Measurements from ENCODE around the gene GPAT2. TPM values are rescaled to one million over a fixed set of nuclear protein-coding genes. Genes with fewer than 3 reads are reported as not detected.
"Not testable (repeated sequence)": the region's sequence is repeated elsewhere in the genome, so short reads cannot be mapped to it uniquely, and the experiment has no call there.

Gene GPAT2
- total RNA-seq, 1 donor from 2014 or later: 6.4 TPM

DNA sequence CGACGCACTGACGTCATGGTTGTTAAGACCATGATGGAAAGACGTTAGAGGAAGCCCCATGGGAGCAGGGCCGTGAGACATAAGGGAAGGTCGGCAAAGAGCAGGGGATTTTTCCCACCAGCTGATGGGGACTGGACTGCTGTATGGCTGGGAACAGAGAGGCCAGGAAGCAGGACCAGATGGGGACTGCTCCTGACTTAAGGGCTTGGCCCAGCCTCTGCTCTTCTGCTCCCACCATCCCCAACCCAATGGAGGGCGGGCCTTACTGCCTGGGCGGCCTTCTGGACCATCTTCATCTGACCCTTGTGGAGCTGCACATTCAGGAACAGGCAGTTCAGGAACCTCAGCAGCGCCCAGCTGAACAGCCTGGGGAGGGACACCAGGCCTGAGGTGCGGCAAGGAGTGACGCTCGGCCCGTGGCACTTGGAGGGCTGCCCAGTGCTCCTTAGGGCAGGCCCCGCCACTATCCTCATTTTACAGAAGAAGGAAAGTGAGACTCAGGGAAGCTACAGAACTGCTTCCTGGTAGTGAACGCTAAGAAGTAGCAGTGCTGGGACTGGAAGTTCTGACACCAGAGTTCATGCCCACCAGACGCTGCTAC lies 6.9 kb downstream of the GPAT2 start:
- intact Hi-C loops (cut with DNase I); DNase-seq: not testable (repeated sequence)
- ATAC-seq (ENCODE audit: poor library complexity): peak; percentile 13

DNA sequence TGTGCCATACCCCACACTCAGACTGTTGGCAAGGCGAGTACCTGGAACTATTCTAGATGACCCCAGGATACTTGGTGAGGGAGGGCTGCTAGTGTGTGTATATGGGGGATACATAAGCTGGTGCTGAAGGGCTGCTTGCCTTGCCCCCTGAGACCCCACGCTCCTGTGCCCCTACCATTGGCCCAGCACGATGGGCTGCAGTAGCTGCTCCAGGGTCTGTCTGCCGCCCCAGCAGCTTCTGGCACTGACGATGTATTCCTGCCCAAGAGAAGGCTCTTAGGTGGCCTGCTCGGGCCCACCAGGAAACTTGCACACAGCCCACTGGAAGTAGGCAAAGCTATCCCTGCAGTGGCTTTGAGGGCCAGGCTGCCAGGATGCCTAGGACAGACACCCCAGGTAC lies 9.0 kb downstream of the GPAT2 start:
- intact Hi-C loops (cut with DNase I); ATAC-seq (ENCODE audit: poor library complexity); DNase-seq: not testable (repeated sequence)

DNA sequence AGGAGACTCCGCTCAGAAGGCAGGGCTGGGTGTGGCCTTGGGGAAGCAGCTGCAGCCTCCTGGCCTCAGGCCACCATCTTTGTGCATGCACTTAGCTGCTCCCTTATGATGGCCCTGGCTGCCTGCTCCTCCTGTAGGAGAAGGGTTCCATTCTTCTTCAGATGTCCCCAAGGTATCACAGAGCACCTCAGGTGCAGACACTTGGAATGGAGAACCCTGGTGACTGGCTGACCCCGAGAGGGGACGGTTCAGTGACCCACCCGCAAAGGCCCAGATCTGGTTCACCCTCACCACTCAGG lies 9.6 kb downstream of the GPAT2 start:
- ATAC-seq (ENCODE audit: poor library complexity) (no peak), DNase-seq (peak; percentile 60)
- intact Hi-C loops (cut with DNase I): no loop called here

DNA sequence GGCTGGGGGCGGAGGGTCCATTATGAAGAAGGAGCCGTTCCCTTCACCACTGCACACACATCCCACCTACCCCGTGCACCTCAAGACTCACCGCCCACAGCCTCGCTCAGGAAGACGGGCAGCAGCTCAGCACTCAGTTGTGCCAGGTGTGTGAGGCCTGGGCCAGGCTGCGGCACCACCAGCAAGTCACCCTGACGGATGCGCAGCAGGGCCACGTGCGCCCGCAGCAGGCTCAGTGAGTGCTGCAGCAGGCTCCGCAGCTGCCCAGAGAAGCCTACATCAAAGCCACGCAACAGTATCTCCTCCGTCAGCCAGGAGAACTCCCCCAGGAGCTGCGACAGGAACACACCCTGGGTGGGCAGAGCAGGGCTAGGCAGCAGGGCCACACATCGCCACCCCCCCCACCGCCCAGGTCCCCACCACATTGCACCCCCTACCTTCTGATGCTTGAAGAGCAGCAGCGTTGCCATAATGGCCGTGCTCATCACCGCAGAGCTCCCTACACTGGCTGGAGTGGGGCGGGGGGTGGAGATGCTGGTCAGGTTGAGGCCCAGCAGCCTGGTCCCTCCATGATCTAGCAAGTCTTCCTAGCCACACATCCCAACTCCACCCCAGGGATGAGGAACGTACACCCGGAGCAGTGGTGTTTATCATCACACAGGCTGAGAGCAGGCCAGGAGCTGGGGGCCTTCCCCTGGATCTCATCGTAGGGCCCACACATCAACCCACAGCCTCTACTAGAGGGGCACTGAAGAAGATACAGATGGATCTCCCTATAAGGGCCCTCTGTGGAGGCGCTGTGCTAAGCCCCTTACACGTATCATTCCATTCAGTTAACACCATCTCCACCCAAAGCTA lies 10.2 kb downstream of the GPAT2 start:
- DNase-seq: no peak
- intact Hi-C loops (cut with DNase I): no loop called here
- no peak for ATAC-seq (ENCODE audit: poor library complexity)

DNA sequence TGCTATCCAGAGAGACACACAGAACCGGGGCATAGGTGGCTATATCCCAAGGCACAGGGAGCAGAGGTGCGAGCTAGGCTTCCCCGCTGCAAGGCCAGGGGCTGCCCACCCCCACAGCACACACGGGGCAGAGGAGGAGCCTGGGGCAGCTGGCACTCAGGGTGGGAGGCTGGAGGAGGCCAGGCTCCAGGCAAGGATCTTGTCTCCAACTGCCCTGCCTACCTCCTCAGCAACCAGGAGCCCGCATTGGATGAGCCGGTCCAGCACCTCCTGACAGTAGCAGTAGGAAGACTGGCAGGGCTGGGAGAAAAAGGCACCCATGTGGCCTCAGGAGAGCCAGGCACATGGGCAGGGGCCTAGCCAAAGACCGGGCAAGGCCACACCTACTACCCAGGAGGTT lies 11.0 kb downstream of the GPAT2 start:
- intact Hi-C loops (cut with DNase I); ATAC-seq (ENCODE audit: poor library complexity); DNase-seq: not testable (repeated sequence)

DNA sequence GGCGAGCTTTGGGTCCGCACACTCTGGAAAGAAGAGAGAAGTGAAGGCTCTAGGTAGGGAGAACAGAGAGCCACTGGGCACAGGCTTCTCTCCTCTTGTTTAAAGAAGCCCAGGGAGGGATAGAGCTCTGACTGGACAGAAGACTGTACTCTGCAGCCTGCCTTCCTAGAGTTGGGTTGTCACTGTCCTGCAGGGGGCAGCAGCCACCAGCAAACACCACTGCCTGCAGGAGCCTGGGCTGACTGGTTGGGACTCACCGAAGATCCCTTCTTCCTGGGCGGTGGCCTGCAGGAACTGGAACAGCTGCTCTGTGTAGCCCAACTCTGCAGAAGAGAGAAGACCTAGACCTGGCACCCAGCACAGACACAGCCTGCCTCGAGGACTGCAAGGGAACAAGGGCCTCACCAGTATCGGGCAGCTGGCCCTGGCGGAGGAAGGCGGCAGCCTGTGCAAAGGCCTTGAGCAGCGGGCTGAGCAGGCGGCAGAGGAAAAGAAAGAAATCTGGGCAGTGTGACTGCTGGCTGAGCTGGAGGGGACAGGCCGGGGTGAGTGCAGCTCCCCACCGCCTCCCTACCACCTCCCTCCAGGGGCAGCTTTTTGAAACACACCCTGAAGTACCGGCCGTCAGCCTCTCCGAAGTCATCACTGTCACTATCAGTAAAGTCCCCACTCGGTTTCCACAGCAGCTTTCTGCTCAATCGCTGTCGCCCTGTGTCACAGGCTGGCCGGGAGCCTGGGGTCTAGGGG lies 11.8 kb downstream of the GPAT2 start:
- ATAC-seq (ENCODE audit: poor library complexity) (peak; percentile 91), DNase-seq (peak; percentile 90)
- intact Hi-C loops (cut with DNase I): not testable (repeated sequence)

DNA sequence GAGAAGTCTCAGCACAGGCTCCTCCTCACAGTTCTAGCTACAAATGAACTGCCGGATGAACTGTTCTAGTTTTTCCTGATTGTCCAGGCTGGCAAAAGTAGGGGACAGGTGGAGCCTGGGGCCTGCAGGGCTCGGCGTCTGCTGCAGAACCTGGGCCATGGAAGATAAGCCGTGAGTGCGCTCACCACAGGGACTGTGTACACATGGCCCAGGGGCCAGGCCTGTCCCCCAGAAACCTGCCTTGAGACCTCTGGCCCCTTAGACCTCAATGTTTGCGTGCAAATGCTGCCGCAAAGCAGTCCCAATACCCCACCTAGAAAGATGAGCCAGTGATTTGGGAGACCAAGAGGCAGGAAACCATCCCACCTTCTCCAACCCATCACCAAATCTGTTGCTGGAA lies 12.6 kb downstream of the GPAT2 start:
- DNase-seq; intact Hi-C loops (cut with DNase I); ATAC-seq (ENCODE audit: poor library complexity): not testable (repeated sequence)

DNA sequence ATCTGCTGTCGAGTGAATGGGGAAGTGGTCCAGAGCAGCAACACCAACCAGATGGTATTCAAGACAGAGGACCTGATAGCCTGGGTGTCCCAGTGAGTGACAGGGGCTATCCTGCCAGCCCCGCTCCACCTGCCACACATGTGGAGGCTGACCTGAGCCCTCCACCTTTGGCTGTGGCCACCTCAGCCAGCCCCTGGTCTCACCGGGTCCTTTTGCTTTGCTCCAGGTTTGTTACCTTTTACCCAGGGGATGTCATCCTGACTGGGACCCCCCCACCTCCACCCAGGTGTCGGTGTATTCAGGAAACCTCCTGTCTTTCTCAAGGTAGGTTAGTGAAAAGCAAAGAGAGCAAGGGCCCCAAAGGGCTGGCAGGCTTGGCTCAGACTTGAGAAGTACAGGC lies 13.6 kb downstream of the GPAT2 start:
- ATAC-seq (ENCODE audit: poor library complexity); intact Hi-C loops (cut with DNase I); DNase-seq: not testable (repeated sequence)

DNA sequence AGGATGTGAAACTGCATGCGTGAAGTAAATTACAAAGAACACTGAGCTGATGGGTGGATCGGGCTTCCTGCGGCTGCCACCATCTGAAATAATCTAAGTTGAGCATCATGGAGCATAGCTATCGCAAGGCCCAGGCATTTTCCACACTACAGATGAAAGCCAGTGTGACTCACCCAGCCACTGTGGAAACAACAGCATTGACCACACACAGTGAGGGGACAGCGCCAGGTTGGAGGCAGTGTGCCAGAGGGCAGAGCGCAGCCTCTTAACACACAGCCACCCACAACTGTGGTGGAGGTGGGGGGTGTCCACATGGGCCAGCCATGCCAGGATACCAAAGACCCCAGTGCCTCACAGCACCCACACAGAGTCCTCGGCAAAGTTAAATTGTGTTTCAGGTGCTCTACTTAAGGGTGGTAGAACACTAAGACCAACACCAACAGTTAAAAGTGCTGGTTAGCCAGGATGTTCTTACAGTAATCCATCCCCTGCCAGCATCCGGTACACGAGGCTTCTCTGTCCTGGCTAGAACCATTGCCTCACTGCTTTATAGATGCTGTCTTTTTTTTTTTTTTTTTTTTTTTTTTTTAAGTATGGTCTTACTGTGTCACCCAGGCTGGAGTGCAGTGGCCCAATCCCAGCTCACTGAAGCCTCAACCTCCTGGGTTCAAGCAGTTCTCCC lies 14.7 kb downstream of the GPAT2 start:
- intact Hi-C loops (cut with DNase I); DNase-seq; ATAC-seq (ENCODE audit: poor library complexity): not testable (repeated sequence)

DNA sequence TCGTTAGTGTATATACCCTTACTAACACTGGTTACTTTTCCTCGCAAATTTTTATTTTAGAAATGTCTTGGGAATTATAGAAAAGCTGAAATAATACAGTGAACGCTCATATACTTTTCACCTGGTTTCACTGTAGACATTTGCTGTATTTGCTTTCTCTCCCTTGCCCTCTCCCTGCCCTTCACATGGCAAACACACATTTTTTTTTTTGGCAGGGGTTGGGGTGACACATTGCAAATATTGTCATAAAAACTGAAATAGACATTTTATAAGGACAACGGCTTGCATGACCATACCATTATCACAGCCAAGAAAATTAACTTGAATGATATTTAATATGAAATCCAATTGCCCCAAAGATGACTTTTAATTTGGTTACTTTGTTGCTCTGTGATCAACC lies 18.4 kb downstream of the GPAT2 start:
- intact Hi-C loops (cut with DNase I); DNase-seq: not testable (repeated sequence)

DNA sequence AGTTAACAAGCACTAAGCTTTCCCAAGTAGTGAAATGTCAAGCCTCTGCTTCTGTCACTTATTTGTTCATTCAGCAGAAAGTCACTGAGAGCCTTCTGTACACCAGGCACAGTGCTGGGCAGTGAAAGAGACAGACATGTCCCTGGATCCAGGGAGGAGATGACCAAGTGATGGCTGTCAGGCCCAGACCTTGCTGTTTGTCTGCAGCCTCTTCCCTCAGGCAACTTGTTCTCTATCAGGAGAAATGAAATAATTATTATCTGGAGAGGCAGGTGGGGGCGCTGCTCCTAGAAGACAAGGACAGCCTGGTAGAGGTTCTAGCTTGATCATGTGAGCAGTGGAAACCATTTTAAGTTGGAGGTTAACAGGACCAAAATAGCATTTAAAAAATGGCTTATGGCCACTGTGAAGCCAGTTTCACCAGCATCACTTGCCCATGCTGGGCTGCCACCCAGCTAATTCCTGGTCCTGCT lies 21.9 kb downstream of the GPAT2 start:
- intact Hi-C loops (cut with DNase I); DNase-seq; ATAC-seq (ENCODE audit: poor library complexity): not testable (repeated sequence)

More for the DNA sequence above, 18.4 kb downstream of the GPAT2 start:
- not testable (repeated sequence) for ATAC-seq (ENCODE audit: poor library complexity)

DNA sequence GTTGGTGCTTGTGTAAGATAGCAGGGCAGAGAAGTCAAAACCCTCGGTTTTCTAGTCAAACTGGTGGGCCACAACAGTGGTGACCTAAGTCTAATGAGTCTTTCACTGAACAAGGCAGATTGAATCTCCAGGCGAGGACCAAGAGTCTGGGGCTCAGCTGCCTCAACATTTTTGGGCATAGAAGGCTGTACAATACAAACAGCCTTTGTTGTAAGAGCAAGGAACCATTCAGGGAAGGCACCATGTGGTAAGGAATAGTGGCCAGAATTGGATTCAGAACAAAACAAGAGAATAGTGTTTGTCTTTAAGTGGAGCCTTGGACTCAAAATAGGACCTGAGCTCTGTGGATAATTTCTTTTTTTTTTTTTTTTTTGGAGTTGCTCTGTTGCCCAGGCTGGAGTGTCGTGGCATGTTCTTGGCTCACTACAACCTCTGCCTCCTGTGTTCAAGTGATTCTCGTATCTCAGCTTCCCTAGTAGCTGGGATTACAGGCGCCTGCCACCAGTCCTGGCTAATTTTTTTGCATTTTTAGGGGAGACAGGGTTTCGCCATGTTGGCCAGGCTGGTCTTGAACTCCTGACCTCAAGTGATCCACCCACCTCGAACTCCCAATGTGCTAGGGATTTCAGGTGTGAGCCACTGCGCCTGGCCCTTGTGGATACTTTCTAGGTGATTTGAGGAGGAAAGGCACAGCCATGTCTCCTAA lies 22.5 kb downstream of the GPAT2 start:
- DNase-seq; ATAC-seq (ENCODE audit: poor library complexity); intact Hi-C loops (cut with DNase I): not testable (repeated sequence)

DNA sequence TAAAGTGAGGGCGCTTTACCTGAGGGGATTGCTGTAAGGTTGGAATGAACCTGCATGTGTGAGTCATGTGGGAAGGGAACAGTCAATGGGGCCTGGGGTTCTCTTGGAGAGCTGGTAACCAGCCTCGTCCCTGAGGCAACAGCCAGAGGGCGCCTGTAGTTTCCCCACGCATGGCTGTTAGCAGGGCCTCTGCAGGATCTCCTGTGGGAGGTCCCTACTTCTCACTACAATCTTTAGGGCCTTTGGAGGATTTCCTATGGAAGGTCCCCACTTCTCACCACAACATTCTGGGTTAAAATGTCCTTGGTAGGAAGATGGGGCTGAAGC lies 23.6 kb downstream of the GPAT2 start:
- ATAC-seq (ENCODE audit: poor library complexity): peak; percentile 55
- DNase-seq; intact Hi-C loops (cut with DNase I): not testable (repeated sequence)

DNA sequence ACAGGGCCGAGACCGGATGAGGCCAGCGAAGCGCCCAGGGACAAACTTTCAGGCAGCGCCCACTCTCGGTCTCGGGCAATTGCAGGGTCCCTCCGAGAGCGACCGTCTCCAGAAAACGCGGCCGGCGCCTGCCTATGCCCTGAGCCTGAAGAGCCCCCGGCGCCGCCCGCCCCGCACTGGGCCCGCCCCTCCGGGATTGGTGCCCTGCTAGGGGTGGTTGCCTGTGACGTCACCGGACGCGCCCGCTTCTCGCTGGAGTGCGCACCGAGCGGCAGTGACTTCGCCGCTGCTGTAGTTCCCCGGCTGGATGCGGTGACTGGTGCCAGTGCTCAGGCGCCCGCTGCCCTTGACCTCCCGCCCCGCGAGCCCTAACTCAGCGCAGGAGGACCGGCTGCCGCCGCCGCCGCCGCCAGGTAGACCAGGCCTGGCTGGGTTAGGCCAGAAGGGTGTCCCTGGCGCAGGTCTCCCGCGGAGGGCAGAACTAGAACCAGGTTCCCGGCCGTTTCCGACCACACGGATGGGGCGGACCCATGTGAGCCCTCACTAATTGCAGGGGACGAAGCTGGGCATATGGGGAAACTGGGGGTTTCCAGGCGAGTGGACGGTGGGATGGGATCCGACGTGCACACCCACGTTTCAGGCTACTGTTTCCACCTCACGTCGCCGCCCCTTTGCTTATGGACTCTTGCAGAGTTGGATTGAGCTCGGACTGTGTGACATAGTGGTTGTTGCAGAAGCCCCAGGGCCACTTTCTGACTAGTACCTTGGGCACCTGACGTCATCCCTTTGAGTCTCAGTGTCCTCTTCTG lies 24.2 kb downstream of the GPAT2 start:
- ATAC-seq (ENCODE audit: poor library complexity): peak; percentile 99
- intact Hi-C loops (cut with DNase I): not testable (repeated sequence)

DNA sequence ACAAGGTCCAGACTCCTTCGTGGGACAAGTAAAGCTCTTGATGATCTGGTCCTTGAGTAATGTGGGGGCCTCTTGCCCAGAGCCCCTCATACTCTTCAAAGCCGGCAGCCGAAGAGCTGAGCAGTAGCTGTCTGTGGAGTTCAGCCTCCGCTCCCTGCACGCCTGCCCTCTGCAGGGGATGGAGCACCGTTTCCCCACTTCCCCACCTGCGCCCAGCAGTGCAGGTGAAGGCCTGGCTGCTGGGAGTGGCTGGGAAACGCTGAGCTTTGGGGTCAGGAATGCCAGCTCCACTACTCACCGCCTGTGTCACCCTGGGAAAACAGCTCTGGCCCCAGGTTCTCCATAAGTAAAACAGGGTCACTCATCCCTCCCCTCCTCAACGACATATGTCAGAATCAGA lies 24.9 kb downstream of the GPAT2 start:
- DNase-seq; intact Hi-C loops (cut with DNase I): not testable (repeated sequence)
- ATAC-seq (ENCODE audit: poor library complexity): peak; percentile 22

More for the DNA sequence above, 24.2 kb downstream of the GPAT2 start:
- DNase-seq: peak; percentile 99

DNA sequence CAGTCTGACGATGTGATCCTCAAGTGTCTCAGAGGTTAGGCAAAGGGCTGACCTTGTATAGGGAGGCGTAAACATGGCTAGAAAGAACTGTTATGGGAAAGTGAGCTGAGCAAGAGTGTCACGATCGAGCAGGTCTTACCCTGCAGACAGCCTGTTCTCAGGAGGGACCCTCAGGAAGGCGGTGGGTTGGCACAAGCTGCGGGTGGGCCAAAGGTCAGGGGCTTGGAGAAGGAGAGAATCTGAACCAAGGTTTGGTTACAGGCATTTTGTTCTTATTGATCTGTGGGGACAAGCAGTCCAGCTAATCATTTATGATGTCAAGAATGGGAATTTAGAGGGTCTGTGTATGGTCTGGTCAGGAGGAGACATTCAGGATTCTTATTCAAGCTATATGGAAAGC lies 26.7 kb downstream of the GPAT2 start:
- ATAC-seq (ENCODE audit: poor library complexity); DNase-seq; intact Hi-C loops (cut with DNase I): not testable (repeated sequence)

DNA sequence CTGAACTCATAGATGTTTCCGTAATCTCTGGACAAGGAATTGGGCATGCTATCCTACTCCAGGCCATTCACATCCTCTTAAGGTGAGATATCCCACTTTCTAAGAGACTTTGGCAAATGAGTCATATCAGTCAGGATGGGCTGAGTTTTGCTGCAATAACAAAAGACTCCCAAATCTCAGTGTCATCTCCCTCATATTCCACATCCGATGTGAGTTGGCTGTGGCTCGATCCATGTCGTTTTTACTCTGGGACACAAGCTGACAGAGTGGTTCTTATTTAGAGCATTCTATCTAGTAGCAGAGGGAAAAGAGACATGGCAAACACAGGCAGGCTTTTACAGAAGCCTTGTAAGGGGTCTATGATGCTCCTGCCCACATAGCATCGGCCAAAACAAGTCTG lies 28.5 kb downstream of the GPAT2 start:
- intact Hi-C loops (cut with DNase I); DNase-seq: not testable (repeated sequence)

More for the DNA sequence above, 28.5 kb downstream of the GPAT2 start:
- ATAC-seq (ENCODE audit: poor library complexity): not testable (repeated sequence)
